Astrocyte of the spinal cord (primary cell): ENCODE results near the gene SND1.

Experiments
- DNase-seq: peaks from one replicate; pipeline ENCODE4 v3.0.0; 2011; ENCODE audit warnings: low read depth, low spot score
- H3K4me3 ChIP-seq: 2 replicates; pipeline ENCODE4 v1.5.1; 2011; ENCODE audit warnings: low read depth, mild to moderate bottlenecking, low read length, moderate library complexity
- CTCF ChIP-seq: IDR thresholded peaks from 2 replicates; pipeline ENCODE4 v1.5.1; 2012; ENCODE audit warnings: low read depth, mild to moderate bottlenecking, low read length, inconsistent platforms
- in situ Hi-C: cut with HindIII; loops from 2 replicates; pipeline ENCODE4 v1.10.0; 2017; ENCODE audit warnings: low sequenced_read_pairs

Gene SND1

GRCh38 chr7:128017862-128018845 lies 366.2 kb downstream of the SND1 start:
- peak; percentile 57 for DNase-seq
- no peak overlapping the region for H3K4me3 ChIP-seq
- in situ Hi-C loops: no loop called here
- no peak for TF ChIP-seq CTCF

- in situ Hi-C loops: no loop called here
- no peak overlapping the region for H3K4me3 ChIP-seq
- TF ChIP-seq CTCF: no peak
- DNase-seq: no peak
Measured at GRCh38 chr7:128019288-128019687, 367.3 kb downstream of the SND1 start.

- DNase-seq: no peak
Measured at GRCh38 chr7:128020159-128020558, 368.2 kb downstream of the SND1 start.

GRCh38 chr7:128021366-128021765 lies 369.4 kb downstream of the SND1 start:
- in situ Hi-C loops: no loop called here
- no peak for DNase-seq
- H3K4me3 ChIP-seq: no peak overlapping the region
- no peak for TF ChIP-seq CTCF

More at GRCh38 chr7:128020159-128020558, 368.2 kb downstream of the SND1 start:
- no peak overlapping the region for H3K4me3 ChIP-seq
- in situ Hi-C loops: no loop called here
- peak; percentile 23 for TF ChIP-seq CTCF

GRCh38 chr7:128022631-128023532 lies 370.9 kb downstream of the SND1 start:
- in situ Hi-C loops: no loop called here
- H3K4me3 ChIP-seq: no peak overlapping the region
- peak; percentile 63 for DNase-seq
- no peak for TF ChIP-seq CTCF

- TF ChIP-seq CTCF: no peak
Measured at GRCh38 chr7:128024151-128024550, 372.2 kb downstream of the SND1 start.

More at GRCh38 chr7:128024151-128024550, 372.2 kb downstream of the SND1 start:
- no peak overlapping the region for H3K4me3 ChIP-seq
- DNase-seq: no peak
- in situ Hi-C loops: no loop called here
